ENCODE data around the gene TMEM233.

GRCh38 chr12:119627686-119628085, 34.1 kb downstream of the TMEM233 start:
- TF ChIP-seq, protein P1, sequence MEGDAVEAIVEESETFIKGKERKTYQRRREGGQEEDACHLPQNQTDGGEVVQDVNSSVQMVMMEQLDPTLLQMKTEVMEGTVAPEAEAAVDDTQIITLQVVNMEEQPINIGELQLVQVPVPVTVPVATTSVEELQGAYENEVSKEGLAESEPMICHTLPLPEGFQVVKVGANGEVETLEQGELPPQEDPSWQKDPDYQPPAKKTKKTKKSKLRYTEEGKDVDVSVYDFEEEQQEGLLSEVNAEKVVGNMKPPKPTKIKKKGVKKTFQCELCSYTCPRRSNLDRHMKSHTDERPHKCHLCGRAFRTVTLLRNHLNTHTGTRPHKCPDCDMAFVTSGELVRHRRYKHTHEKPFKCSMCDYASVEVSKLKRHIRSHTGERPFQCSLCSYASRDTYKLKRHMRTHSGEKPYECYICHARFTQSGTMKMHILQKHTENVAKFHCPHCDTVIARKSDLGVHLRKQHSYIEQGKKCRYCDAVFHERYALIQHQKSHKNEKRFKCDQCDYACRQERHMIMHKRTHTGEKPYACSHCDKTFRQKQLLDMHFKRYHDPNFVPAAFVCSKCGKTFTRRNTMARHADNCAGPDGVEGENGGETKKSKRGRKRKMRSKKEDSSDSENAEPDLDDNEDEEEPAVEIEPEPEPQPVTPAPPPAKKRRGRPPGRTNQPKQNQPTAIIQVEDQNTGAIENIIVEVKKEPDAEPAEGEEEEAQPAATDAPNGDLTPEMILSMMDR (IDR thresholded peaks at IDR 0.05): no peak
- no peak for TF ChIP-seq POLR2A (IDR thresholded peaks at IDR 0.05)

Data from Peyer's patch (tissue), 4 donors.